ENCODE results near the gene HOXB13.

HOXB13 gene

DNA sequence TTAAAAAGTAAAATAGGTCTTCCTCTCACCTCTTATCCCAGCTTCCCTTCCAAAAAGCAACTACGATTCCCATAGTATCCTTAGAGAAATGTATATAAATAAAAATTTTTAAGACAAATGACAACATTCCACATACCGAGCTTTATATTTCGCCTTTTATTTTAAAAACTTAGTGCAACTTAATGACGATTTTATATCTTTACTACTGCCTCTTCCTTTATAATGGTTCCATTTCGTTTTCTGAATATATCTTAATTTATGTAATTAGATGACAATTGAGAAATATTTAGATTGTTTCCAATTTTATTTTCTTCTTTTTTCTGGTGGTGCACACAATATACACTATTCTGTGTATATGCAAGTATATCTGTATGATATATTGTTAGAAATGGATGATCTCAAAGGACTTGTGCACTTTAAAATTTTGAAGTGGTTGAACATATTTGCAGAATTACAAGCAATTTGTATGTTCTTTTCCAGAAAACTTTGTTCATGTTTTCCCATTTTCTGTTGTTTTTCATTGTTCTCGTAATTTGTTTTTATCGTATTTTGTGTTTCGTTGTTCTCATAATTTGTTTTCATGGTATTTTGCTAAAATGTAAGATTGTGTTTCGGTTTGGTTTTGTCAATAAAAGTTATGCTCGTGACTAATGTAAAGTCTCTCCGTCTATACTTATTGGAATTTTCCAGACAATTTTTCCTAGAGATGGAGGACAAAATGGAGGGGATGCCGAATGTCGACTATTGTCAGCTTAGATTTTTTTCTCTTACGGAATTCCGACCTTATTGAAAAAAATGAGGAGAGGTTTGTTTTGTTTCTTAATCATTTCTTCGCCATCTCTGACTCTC lies 20.4 kb upstream of the HOXB13 start:
- DNase-seq (ENCODE audit: low spot score) = no peak

DNA sequence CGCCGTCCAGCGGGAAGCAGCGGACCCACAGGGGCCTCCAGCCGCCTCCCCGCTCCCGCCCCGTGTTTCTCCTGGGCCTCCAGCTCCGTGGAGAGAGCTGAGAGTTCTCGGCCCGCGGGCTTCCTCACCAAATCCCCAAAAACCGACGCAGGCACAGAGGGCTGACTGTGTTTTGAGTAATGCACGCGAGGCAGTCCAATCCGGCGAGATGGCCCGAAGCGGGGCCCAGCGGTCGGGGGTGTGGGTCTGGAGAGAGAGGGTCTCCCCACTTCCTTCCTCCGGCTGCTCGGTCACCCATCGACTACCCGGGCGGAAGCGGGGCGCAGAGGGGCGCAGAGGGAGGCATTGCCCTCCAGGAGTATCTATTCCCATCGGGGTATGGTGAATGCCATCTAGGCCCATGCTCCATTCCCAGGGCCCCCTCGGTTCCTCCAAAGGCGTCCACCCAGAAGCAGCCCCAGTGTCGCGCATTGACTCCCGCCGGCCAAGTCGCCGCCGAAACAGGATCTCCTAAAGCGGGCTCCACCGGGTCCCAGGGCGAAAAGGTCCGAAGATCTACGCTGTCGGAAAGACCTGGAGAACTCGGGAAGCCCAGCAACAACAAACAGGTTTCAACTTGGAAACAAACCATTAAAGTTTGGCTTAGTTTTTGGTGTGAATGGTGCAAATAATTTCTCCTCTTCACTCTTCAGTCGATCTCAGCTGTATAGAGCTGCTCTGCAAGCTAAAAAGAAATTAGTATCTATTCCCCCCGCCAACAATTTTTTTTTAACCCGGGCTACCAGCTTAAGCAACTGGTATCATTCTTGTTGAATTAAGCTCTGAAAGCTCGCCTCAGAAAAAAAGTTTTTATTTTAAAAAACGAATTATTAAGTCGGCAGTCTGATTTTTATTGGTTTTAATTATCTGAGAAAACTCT lies 19.2 kb upstream of the HOXB13 start:
- peak; percentile 43 for DNase-seq (ENCODE audit: low spot score)

DNA sequence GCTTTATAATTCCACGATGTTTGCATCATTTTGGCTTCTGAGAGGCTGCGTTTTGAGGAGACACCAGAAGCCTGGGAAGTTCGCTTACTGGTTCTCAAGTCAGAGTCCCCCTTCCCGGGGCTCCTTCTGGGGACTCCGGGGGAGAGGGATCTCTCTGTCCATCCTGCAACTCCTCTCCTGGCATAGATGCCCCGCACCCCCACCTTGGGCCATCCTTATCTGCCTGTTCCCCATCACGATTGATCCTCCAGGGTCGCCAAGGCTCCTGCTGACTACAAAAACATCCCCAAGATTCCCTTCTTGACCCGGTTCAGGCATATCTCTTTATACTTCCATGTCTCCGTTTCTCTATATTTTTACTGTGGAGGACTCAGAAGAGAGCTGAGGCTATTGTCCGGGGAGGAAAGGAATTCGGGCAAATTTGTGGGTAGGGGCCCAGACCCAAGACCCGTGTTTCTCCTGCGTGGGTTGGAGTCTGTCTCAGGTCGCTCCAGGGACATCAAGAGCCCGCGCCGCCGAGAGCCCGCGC lies 18.4 kb upstream of the HOXB13 start:
- peak; percentile 40 for DNase-seq (ENCODE audit: low spot score)

DNA sequence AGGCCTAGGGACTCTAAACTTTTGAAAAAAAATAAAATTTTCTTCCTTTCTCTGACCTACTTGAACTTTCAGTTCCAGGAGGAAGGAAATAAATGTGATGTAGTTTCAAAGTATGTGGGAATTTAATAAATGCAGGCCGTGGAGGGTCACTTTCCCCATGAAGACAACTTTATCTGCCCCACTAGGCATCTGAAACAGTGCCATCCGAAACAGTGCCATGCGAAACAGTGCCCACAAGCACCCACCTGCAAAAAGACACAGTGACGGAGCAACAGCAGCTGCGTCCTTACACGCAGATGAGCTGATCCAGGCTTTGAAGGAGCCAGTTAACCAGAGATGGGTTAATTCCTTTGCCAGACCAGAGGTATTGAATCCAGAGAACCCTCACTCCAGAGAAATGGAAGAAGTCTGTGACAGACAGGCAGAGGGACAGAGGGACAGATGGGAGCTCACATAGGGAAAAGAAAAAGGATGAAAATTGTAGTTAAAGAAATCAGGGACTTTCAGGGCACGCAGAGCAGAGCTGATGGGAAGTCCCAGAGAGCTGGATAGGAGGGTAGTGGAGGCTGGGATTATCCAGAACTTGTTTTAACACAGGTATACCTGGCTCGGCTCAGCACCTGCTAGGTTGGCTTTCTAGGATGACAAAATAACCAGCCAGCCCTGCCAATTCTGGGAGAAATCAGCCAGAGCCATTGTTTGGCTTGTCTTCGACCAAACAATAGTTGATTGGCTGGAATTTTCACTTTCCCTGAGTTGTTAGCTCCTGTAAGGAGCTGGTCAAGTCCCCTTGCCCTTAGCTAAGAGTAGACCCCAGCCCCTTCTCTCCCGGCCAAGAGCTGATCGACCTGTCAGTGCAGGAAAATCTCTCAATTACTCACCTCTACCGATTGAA lies 17.1 kb upstream of the HOXB13 start:
- no peak for DNase-seq (ENCODE audit: low spot score)

DNA sequence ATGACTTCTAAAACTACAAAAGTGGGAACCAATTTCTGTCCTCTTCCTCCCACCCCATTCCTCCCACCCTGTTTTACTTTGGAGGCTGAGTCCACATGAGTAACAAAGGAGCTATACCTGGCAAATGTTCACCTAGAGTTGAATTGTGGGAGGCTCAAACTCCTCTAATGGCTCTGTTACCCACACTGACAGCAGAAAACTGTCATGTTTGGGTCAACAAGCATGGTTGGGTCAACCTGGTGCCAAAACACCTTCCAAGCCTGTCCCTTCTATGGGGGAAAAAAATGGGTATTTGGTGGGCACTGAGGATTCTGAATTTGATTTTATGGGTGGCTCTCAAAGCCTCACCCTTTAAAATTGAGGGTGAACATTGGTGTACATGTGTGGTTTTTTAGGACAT lies 12.0 kb upstream of the HOXB13 start:
- no peak for DNase-seq (ENCODE audit: low spot score)

DNA sequence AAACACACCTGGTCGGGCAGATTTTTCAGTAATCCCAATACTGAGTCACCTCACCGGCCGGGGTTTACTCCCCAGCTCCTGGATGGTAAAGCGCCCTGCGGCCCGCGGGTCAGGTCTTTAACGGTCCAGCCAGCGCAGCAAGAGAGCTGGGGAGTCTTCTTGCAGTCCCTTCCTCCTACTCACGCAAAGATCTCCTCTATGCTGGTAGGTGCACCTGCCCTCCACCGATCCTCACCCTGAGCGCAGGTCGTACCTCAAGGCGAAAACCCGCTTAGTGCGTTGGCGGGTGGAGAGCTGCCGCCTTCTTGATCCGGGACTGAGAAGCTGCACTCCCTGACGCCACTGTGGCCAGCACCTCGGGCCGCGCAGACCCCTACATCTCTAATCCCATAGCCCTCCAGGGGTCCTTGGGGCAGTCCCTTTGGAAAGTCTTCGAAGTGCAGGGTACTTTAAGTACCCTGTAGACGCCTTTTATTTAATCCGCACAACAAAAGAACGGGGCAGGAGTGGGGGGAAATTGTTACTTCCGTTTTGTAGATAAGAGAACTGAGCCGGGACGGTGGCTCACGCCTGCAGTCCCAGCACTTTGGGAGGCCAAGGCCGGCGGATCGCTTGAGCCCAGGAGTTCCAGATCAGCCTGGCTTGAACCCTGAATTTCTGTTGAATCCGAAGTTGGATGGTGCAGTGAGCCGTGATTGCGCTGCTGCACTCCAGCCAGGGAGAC lies 10.4 kb upstream of the HOXB13 start:
- peak; percentile 28 for DNase-seq (ENCODE audit: low spot score)

DNA sequence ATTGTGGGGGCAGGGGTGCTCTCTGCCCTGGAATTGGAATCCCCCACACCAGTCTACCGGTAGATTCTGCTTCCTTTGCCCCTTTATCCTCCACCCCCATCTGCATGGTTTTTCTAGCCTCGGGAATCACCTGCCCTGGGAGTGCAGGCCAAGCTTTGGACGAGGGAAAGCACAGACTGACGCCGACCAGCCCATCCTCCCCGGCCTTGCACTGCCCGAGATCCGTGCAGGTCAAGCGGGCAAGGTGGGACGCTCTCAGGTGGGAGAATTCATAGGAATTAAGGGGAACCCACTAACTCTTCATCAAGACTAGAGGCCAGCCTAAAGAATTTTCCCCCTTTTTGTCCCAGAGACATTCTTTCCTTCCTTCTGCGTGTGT lies 9.9 kb upstream of the HOXB13 start:
- no peak for DNase-seq (ENCODE audit: low spot score)

DNA sequence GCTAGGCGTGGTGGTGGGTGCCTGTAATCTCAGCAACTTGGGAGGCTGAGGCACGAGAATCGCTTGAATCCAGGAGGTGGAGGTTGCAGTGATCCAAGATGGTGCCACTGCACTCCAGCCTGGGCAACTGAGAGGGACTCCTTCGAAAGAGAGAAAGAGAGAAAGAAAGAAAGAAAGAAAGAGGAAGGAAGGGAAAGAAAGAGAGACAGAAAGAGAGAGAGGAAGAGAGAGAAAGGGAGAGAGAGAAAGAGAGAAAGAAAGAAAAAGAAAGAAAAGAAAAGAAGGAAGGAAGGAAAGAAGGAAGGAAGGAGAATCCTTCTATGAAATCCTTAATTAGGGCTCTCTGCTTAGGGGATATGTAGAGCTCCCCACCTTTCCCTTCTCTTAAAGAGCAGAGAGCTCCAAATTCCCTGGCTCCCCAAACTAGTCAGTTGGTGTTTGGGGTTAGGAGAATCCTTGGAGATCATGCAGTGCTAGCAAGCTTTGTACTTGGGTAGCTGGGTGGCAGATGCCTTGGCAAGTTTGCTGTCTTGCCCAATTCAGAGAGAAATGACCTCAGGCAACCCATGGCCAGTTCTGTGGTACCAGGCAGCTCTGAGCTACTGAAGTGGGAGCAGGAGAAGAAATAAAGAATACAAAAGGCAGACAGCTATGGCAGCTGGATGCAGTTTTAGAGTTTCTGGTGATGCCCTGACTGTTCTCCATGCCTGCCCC lies 8.9 kb upstream of the HOXB13 start:
- no peak for DNase-seq (ENCODE audit: low spot score)

DNA sequence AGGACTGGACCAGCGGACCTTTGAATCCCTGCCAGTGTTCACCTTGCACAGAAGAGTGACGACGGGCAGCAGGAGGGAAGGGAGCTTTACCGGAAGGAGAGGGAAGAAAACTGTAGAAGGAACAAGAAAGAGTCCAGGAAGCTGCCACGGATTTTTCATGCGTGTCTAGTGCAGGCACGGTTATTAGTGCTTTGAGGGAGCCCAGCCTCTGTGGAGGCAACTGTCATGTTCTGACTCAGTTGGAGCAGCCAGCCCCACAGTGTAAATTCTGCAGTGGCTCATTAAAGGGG lies 6.5 kb upstream of the HOXB13 start:
- DNase-seq (ENCODE audit: low spot score) = no peak

DNA sequence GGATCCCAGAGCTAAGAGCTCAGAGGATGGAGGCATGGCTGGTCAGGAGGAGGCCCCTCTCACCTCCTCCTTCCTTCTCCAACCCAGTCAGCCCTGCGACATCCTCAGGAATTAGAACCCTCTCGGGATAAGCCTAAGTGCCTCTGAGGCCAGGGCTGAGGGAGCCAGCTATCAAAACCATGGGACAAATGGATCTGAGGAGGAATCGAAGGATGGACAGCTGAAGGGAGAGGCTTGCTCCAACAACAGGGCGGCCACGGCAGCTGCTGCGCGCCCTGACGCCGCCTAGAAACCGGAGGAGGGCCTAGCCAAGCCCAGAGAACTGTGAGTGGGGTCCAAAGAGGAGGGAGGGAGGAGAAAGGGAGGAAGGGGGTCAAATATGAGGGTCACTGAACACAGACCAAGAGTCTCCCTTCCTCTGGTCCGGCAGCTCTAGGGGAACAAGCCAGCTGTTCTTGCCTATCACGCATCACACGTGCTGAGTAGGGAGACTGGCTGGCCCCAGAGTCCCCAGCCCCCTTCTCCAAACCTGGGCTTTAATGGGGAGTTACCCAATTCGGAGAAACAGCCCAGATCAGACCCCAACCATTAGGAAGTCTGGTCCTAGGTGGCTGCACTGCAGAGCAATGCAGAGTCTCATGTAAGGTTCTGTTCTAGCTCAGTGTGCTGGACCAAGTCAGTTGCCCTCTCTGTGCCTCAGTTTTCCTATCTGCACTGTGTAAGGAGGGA lies 5.9 kb upstream of the HOXB13 start:
- DNase-seq (ENCODE audit: low spot score) = no peak

DNA sequence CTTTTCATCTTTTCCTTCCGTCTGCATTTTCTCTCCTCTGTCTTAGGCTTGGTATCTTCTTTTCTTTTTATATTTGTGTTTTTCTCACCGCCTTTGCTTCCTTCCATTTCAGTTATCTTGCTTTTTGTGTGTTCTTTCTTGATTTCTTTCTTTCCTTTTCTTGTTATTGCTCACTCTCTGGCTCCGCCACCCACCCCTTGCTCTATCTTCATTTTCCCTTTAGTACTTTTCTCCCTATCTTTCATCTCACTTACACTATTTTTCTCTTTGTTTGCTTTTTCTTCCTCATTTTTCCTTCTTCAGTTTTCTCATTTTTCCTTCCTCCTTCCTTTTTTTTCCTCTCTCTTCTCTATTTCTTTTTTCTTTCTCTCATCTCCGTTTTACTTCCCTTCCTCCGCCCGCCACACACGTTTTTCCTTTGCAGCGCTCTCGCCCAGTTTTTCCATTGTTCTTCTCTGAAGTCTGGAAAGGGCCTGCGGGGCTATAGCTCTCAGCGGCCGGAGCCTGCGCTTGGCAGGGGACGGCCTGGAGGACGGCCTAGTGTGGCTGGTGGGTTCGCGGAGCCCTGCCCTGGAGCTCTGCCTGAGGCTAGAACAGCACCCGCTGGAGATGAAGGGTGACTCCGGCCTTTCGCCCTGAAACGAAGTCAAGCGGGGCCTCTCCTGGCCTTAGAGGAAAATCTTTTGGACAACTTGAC lies 5.2 kb upstream of the HOXB13 start:
- DNase-seq (ENCODE audit: low spot score) = no peak

DNA sequence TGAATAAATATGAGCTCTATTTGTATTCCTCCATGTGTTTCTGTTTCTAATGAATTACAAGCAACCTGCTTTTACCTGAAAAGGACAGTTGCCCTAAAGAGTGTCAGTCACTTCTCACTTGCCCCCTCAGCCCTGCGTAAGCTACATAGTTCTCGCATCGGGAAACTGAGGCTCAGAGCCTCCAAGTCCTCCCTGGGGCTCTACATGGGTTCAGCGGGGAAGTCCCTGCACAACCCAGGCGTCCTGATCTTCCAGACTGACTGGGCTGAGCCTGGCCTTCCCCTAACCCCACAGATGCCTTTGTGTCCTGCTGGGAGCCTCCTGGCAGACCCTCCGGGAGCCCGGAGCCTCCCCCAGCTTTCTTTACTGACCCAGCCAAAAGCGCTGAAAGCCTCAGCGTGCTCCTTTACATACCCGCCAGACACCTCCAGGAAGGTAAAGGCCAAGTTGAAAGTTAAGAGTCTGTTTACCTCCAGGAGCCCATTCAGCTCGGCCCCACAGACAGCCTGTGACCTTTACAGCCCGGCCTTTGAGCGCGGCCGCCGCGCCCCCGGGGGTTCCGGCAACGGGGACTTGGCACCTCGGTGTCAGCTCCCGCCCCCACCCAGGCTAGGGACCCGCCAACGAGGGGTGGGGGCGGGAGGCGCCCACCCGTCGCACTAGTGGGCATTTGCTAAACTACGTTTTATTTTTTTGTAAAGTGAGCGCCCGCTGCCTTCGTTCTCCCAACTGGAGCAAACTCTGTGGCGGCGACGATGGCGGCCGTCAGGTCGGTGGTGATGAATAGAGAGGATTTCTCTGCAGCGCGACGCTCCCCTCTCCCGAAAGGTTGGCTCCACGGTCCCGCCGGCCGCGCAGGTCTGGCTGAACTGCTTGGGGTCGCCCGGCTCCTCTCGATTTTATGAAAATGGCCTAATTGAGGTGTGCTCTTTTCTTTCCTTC lies 4.4 kb upstream of the HOXB13 start:
- DNase-seq (ENCODE audit: low spot score) = peak; percentile 47

DNA sequence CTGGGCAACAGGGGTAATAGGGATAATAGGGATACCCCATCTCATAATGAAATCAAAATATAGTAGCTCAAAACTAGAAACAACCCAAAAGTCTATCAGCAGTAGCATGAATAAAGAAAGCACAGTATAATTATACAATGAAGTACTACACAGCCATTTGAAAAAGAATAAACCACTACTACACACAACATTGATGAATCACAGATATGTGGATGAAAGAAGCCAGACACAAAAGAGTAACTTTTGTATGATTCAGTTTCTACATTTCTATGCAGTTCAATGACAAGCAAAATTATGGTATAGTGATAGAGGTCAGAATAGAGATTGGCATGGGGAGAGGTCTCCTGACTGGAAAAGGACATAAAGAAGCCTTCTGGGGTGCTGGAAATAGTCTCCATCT lies 2.8 kb upstream of the HOXB13 start:
- DNase-seq (ENCODE audit: low spot score) = no peak

DNA sequence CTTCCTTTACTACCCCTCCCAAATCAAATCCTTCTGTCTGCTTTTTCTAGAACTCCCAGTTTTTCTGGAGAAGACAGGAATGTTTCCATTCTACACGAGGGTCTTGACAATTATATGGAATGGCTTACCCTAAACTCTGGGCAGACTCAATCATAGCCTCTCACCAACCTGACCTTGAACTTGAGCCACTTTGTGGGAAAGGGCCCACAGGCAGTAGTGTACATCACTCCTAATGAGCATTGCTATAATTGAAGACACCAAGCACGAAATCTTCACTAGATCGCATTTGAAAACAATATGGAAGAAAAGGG lies 1.6 kb upstream of the HOXB13 start:
- DNase-seq (ENCODE audit: low spot score) = no peak

DNA sequence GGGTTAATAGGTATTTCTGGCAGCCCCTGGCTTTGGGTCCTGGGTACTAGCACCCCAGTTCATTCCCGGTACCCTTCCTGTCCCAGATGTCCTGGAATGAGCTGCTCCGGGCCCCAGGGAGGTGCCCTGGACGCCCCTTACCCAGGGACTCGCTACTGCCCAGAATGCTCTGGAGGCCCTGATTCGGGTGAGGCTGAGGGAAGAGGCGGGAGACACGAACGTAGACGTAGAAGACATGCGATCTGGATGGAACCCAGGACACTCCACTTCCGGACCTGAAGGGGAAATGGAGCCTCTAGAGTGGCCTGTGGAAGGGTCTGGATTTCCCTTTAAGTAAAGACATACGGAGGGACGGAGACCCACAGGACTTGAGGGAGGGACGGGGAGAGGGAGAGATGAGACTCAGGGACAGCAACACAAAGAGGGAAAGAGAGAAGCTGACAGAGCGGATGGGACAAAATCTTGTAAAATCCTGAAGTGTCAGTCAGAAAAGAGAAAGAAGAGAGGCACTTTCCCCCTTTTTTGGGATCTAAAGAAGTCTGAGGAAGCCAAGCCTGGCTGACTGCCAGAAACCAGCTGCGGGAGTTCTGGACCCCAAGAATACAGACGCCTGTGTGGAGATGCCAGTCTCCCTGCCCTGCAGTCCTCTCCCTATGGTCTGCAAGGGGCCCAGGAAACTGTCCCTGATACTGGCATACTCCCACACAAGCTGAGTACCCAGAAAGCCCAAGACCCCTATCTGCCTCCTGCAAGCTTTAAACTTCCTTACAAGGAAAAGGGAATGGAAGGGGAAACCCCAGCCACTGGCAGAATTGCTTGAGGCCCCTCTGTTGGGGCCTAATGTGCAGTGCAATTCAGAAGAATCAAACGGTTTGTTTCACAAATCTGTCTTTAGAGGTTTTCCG lies 1.0 kb upstream of the HOXB13 start:
- no peak for DNase-seq (ENCODE audit: low spot score)

DNA sequence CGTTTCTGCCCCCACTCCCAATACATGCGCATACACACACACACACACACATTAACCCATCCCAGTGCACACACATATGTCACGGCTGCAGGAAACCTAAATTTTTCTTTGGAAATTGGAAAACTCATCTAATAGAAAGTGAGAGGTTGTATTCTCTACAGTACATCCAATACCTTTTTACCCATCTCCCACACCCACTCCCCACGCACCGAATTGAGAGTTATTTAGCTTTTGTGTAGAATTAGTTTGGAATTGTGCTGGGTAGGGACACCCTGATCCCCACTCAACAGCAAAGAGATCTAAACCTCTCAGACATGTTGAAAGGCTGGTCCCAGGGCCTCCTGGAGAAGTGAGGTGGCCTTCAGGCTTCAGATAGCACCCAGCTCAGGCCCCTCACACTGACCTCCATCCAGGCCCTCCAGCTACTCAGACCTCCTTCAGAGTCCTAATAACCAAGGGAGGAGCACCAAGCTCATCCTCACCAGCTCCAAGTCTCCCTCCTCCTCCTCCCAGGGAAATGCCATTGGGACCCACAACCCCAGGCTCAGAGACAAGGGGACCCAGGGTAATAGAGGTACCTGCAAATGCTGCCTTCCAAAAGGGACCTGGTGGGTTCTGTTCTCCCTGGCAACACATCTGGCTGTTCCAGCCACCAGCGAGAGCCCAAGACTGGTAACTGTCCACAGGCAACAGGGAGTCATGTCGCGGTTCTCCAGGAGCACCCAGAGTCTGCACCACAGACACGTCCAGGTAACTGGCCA lies 955 bp downstream of the HOXB13 start:
- DNase-seq (ENCODE audit: low spot score) = no peak

DNA sequence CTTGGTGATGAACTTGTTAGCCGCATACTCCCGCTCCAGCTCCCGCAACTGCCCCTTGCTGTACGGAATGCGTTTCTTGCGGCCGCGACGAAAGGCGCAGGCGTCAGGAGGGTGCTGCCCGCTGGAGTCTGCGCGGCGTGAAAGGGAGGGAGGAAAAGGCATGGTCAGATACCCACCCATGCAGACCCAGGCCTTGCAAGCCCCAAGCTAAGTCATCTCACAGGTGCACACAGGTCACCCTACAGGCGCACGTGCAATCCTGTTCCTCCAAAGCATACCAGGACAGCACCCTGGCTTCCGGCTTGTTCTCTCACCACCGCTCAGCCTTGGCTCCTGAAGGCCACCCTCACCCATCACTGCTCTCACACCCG lies 1.6 kb downstream of the HOXB13 start:
- DNase-seq (ENCODE audit: low spot score) = no peak
